ENCODE measurements around the gene SPACA9.

SPACA9 gene

DNA sequence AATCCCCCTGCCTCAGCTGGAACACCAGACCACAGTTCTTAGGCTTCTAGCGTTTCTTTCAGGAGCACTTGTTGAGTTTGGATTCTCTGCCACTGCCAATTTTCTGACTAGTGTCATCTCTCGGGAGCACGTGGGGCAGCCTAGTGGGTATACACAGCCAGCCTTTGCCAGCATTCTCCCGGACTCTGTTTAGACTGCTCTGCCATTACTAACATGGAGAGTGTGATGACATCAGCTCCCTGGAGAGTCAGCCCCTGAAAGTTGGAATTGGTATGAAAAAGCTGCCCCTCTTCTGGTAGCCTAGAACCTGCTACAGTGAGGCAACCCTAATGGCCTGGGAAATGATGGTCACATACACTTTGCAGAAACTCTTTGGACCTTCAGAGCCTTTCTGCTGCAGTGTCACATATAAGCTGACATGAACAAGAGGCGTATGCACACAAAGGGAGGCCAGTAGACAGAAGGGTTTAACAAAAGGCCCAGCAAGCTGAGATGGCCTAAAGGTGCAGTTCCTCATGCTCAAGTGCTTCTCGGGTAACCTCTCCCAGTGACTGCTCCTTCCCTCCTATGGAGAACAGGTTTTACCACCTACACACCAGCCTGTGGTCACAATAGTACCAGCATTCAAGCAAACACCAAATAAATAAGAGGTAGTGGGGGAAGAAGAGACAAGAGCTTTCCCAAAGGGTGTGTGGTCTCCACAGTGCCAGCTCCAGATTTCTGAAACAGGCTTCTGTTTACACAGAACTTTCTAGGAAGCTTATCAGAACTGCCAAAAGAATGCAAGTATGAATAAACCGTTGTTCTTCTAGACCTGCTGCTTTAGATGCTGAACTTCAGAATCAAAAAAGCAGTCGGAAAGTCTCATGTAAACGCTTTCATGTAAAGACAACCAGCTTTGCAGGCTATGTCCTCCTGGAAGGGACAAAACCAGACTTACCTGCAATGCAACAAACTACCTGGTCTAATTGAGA lies 16.5 kb downstream of the SPACA9 start:
- DNase-seq (ENCODE audit: low spot score): no peak

DNA sequence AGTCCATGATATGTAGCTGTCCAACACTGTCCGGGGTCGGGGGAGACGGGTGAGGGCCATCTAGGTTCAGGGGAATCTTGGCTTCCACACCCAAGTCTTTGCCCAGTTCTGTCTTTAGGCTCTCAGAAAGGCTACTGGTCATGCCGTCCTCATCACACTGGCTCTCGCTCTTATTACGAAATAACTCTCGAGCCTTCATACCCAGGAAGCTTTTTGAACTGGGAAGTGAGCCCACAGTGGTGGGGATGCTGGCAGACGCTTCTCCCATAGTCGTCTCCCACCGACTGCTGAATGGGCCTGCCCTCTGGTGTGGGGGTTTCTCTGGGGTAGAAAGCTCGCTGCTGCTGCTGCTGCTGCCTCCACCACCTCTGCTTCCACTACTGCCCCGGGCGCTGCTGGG lies 17.6 kb downstream of the SPACA9 start:
- no peak for DNase-seq (ENCODE audit: low spot score)

DNA sequence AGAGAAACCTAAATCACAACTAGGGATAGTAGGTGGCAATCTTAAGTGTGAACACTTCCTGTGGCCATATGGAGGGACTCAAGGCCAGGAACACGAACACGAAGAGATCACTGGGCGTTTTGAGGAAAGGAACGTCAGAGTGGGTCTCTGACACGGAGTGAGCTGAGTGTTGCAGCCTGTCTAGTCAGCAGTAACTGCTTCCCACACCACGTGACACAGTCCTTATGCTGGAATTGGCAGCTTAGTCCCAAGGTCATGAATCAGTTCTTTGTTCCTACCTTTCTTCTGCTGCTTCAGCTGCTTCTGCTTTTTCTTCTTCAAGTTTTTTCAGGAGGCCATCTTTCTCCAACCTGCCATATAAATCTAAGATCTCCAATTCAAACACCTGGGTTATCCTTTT lies 18.2 kb downstream of the SPACA9 start:
- DNase-seq (ENCODE audit: low spot score): no peak

DNA sequence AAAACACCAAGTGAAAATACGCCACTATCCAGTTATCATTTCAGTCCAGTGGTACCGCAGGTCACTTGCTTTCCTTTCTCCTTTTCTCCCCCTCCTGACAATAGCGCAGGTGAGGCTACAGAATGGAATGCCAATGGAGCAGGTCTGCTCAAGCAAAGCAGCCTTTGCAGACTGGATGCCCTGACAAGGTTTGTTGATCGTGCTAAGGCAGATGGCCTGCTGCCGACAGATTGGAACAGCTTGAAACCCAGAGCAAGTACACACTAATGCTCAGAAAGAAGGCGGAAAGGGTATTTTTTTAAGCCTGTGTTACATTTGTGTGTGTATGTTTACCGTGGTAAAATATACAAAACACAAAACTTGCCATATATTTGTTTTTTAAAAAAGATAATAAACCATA lies 19.4 kb downstream of the SPACA9 start:
- DNase-seq (ENCODE audit: low spot score): no peak

DNA sequence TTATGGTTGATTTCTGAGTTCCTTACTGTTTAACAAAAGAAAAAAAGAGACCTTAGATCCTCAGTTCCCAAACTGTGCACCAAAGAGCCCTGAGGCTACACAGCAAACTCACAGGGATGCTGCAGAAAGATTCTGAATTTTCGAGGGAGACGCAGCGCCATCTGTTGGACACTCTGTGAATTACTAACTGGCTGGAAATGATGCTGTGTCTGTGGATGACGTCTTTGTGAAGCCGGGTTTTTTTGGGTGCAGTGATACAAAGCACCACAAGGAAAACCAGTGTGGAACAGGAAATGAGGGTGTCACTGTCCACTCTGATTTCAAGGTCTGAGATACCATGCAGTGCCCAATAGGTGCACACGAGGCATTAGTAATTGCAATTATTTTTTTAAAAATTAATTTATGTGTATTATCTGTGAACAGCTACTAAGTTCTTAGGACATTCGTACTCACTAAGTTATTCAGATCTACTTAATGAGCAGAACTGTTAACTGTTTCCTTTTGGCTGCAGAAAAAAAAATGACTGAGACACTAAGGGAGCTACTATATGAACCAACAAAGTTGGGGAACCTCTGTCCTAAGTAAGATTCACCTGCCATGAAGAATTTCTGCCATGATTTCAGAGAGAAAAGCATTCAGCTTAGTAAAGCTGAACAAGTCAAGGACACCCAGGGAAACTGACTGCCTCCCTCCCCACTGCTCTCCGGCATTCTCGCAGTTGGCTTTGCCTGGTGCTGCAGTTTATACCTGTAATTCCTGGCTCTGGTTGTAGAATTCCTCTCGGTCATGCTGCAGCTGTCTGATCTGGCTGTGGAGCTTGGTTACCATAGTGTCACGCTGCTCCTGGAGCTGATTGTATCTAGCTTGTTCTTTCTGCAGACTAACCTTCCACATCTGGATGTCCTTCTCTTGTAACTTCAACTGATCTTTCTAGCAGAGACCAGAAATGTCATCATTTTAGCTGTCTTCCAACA lies 23.4 kb downstream of the SPACA9 start:
- peak; percentile 93 for DNase-seq (ENCODE audit: low spot score)

DNA sequence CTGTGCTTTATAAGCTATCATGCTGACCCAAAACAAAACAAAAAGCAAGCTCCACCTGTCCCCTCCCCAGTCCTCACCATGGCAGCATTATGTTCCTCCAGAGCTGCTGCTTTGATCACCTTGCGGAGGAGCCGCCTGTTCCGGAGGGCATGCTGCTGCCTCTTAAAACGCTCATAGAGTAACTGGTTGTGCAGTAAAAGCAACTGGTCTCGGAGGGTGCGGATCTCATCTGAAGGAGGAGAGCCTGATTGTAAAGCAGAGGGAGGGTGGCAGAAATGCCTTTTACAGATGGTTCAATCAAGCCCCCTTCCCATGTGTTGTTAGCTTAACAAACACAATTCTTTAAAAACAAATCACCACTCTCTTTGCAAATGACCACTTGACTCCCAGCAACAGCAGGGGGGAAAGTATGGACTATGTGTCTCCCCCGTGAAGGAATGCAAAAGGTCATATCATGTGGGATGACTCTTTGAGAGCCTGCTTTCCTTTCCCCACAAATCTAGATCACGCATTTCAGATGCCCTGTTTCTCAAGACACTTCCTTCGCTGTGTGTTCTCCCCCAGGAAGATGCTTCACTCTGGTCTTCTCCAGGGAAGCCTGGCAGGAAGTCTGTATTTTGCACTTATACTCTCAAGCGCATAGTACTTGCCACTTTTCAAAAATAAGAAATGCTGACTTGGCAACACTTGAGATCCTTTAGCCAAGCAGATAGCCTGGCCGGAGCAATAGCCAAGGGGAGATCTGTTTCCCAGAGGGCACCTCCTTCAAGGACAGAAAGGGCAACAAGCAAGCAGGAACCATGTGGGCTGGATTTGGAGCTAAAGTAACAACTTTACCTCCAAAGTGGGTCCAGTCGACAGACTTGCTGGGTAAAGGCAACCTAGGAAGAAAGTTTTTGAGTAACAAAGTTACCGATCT lies 25.1 kb downstream of the SPACA9 start:
- no peak for DNase-seq (ENCODE audit: low spot score)

DNA sequence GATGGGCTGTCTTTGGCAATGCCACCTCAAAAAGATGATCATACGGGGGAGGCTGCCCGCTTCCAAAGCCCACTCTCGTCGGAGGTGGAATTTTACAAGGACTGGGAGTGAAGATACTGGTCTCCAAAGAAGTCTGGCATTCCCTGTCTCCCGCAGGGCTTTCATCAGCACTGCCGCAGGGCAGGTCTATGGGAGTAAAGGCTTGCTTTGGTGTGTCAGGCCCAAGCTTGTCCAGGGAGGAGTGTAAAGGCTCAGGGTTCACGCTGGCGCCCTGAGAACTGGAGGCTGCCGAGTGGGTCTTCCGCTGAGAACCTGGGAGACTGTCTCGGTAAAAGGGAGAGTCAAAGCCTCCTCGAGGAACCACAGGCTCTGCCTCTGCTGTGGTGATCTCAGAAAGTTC lies 27.0 kb downstream of the SPACA9 start:
- no peak for DNase-seq (ENCODE audit: low spot score)

DNA sequence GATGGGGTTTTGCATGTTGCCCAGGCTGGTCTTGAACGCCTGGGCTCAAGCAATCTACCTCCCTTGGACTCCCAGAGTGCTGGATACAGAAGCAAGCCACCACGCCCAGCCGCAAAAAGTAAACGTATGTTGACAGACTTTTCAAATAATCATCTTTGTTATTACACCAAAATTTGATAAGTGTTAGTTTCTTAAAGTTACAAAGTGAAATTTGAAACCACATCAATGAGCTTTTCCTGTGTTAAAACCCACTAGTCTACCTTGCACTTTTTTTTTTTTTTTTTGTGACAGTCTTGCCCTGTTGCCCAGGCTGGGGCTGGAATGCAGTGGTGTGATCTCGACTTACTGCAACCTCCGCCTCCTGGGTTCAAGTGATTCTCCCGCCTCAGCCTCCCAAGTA lies 29.9 kb downstream of the SPACA9 start:
- DNase-seq (ENCODE audit: low spot score): no peak

DNA sequence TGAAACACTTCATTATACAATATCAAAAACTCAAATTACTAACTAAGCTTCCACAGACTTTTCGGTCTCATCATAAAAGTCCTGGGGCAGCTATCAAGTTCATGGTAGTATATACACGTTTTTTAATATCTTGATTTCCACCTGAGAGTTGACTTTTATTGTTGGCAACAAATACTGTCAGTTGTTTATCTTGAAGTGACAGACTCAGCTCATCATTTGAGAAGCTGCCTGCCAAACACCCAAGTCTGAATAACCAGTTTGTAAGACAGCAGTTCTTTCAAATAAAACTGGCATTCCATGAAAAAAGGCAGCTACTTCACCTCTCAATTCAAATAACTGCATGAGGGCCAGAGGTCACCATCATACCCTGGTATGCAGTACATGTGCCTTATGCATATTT lies 30.6 kb downstream of the SPACA9 start:
- DNase-seq (ENCODE audit: low spot score): no peak

DNA sequence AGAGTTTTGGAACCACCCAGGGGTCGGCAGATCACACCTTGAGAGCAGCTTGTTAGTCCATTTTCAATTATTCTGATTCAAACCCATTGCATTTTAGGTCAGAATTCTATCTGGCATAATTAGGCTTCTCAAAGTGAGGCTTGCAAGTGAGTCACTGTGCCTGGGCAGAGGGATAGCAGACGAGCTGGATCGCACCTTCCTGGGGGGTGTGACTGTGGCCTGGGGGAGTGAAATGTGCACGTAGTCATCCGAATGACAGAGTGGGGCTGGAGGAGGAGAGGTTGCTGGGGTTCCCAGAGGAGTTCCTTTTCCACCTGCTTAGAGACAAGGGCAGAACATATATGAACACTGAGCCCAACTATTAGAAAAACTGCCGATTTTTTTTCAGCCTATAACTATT lies 31.7 kb downstream of the SPACA9 start:
- no peak for DNase-seq (ENCODE audit: low spot score)

DNA sequence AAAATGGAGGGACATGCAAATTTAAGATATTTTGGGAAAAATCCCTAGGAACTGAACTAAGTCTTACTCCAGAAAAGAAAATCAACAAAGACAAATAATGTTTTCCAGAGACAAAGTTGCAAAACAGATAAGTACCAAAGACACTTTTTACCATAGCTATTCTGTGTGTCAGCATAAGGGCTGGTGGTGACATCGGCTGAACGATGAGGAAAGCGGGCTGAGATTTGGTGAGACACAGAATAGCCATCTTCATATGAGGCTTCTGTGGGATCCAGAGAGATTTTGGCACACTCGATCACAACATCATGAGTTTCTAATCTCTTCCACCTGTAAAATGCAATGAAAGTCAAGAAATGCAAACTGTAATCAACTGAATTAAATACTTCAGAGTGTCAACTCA lies 33.4 kb downstream of the SPACA9 start:
- DNase-seq (ENCODE audit: low spot score): no peak

DNA sequence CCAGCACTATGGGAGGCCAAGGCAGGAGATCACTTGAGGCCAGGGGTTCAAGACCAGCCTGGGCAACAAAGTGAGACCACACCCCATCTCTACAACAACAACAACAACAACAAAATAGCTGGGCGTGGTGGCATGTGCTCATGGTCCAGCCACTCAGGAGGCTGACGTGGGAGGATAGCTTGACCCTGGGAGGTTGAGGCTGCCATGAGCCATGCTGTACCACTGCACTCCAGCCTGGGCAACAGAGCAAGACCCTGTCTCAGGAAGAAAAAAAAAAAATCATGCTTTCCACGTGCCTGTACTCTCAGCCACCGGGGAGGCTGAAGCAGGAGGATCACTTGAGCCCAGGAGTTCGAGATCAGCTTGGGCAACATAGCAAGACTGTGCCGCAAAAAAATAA lies 36.2 kb downstream of the SPACA9 start:
- DNase-seq (ENCODE audit: low spot score): no peak

DNA sequence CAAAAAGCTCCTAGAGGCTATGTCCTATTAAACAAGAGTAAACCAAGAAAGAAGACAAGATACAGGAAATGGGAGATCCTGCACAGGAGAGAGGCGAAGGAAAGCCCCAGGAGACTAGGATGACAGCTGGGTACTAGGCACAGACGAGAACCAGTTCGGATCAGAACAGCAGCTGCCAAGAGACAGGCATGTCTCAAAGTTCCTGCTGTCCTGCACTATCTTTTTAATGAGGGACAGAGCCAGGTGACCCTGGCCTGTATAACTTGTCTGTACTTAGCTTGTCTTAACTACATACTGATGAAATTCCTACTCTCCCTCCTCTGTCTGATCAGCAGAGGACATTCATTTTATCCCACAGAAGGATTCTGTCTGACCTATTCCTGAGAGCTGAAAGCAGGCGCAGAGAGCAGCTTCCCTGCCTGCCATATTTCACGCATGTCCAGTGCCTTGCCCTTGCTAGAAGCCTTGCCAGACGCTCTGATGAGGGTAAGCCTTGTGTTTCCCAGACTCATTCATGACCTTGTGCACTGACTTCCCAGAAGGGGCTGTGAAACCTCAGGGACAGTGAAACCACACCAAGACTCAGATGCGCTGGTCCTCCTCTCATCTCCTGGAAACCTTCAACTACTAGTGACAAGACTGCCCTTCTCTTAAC lies 41.0 kb downstream of the SPACA9 start:
- DNase-seq (ENCODE audit: low spot score): no peak

DNA sequence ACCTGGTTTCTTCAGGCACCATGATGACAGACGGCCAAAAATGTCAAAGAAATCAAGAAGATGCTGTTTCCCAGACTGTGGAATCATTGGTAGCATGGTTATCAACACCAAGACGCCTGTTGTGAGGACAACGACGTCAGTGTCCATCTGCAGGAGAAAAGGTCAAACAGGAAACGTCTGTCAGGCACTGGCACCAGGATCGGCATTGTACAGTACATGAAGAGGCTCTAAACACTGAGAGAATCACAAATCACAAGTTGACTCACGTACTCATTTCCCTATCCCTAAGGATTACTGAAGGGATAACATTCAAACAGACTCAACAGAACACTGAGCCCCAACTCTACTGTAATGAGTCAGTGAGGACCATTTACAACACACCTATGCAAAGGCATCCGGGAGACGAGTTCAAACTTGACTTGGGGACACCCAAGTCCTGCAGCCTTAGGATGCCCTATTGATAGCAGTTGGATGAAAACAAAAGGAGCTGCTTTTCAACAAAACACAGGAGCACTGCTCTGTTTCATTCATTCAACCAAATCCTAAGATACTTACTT lies 44.7 kb downstream of the SPACA9 start:
- no peak for DNase-seq (ENCODE audit: low spot score)

DNA sequence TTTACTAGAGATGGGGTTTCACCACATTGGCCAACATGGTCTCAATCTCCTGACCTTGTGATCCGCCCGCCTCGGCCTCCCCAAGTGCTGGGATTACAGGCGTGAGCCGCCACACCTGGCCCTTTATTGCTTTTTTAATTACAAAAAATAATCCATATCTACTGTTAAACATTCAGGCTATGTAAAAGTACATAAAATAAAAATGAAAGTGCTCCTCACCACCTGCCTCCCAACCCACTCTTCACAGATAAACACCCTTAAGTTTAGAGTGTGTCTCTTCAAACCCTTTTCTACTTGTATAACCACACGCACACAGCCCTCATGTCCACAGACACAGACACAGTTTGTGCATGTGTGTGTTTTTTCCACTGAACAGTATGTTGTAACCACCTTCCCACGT lies 49.0 kb downstream of the SPACA9 start:
- DNase-seq (ENCODE audit: low spot score): no peak

DNA sequence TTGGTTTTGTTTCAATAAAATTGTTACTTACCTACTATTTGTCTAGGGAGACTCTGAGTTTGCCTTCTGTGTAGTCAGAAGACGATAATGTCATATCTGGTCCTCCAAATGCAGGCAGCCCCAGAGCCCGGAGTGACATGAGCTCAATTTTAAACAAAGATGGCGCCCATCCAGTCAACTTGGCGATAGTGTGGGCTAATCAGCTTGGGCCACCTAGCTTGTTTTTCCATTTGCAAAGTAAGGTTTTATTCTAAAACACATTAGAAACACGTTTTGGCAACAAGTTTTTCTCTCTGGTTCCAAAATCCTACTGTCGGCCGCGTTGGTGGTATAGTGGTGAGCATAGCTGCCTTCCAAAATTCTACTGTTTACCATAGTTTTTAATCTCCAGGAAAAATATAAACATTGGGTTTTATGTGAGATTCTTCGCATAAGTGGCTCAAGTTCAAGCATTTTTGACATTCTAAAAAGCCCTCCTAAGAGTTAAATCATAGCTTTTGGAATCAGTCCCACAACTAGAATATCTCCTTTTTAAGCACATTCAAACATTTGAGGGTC lies 52.6 kb downstream of the SPACA9 start:
- no peak for DNase-seq (ENCODE audit: low spot score)

DNA sequence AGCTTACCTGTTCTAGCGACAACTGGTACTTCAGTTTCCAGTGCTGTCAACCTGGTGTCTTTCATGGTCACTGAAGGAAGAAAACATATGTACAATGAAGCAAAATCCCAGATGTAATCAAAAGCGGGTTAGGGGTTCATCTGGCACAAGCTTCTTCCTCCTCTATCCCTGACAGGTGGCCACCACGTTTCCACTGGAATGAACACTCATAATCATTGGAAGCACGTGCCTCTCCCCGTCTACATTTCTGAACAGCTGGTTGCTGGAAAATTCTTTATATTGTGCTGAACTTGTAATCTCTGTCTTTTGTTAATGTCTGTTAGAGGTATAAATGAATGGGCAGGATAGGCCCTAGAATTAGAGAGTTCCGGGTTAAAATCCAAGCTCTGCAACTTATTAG lies 56.3 kb downstream of the SPACA9 start:
- no peak for DNase-seq (ENCODE audit: low spot score)

DNA sequence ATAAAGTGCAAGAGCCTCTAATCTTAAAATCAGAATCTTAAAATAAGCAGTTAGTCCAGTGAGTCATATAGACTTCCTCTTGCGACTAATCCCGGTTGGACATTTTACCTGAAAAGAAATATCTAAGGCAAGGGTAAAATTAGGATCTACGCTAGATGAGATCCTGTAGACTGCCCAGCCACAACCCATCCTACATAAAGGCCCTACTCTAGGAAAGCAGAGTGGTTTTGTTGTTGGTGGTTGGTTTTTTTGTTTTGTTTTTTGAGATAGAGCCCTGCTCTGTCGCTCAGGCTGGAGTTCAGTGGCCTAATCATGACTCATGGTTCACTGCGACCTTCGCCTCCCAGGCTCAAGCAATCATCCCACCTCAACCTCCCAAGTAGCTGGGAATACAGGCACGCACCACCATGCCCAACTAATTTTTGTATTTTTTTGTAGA lies 58.8 kb downstream of the SPACA9 start:
- no peak for DNase-seq (ENCODE audit: low spot score)

DNA sequence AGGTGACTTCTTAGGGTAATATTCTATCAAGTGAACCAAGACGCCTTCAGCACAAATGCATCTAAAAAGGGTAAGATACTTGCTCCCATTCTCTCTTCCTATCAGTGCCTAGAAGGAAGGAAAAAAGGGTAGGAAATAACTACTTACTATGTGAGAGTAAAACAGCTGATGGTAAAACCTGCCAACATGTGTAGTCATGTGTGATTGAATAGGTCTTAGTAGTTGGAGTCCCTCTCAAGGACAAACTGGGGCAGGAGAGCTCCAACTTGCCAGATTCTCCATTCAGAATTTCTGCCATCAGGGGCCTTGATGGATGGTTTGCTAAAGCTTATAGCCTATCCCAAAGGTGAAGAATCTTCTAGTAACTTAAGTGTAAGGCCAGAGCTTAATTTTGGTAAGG lies 60.5 kb downstream of the SPACA9 start:
- no peak for DNase-seq (ENCODE audit: low spot score)

Data from NAMALWA (cell line).